Activated CD4-positive, alpha-beta memory T cell treated with anti-CD3 and anti-CD28 coated beads for 36 hours (primary cell): ENCODE measurements around the gene TRIM44. TPM values are rescaled to one million over a fixed set of nuclear protein-coding genes. Genes with fewer than 3 reads are reported as not detected.

Source experiments
- CTCF ChIA-PET: fragments of 350-600 bp; sonication (Branson Sonifier 250); formaldehyde crosslinking; loops from one replicate; lab custom pipeline; 2021; ENCODE audit warnings: antibody characterized with exemption, inconsistent platforms; lab: Charles Lee
- POLR2A ChIA-PET: fragments of 350-600 bp; sonication (Branson Sonifier 250); formaldehyde crosslinking; loops from one replicate; lab custom pipeline; 2021; ENCODE audit warnings: antibody characterized with exemption; lab: Charles Lee
- DNase-seq: peaks from one replicate; pipeline ENCODE4 v3.0.0-alpha.2; 2020
- H3K27ac Mint-ChIP-seq: one replicate; pipeline ENCODE4 v1.8.0; 2021; ENCODE audit warnings: mixed read lengths
- H3K27me3 Mint-ChIP-seq: one replicate; pipeline ENCODE4 v1.8.0; 2021; ENCODE audit warnings: mixed read lengths
- H3K36me3 Mint-ChIP-seq: one replicate; pipeline ENCODE4 v1.8.0; 2021; ENCODE audit warnings: mixed read lengths
- H3K4me1 Mint-ChIP-seq: one replicate; pipeline ENCODE4 v1.8.0; 2021; ENCODE audit warnings: low read depth, mixed read lengths
- H3K4me3 Mint-ChIP-seq: one replicate; pipeline ENCODE4 v1.8.0; 2021; ENCODE audit warnings: mild to moderate bottlenecking, mixed read lengths
- H3K9me3 Mint-ChIP-seq: one replicate; pipeline ENCODE4 v1.8.0; 2021; ENCODE audit warnings: mixed read lengths
- intact Hi-C: fragments of 100-400 bp; cut with micrococcal nuclease; formaldehyde crosslinking; loops from one replicate; pipeline ENCODE4 v1.15.1; 2023
- total RNA-seq, 2 experiments: library from RNA; stranded (reverse); gene quantifications; one replicate each; pipeline ENCODE4 v1.2.3, GENCODE V29; 2021

The TRIM44 gene, protein sequence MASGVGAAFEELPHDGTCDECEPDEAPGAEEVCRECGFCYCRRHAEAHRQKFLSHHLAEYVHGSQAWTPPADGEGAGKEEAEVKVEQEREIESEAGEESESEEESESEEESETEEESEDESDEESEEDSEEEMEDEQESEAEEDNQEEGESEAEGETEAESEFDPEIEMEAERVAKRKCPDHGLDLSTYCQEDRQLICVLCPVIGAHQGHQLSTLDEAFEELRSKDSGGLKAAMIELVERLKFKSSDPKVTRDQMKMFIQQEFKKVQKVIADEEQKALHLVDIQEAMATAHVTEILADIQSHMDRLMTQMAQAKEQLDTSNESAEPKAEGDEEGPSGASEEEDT
- 10 to 100 TPM; 27.3 to 30.0 TPM for total RNA-seq

DNA sequence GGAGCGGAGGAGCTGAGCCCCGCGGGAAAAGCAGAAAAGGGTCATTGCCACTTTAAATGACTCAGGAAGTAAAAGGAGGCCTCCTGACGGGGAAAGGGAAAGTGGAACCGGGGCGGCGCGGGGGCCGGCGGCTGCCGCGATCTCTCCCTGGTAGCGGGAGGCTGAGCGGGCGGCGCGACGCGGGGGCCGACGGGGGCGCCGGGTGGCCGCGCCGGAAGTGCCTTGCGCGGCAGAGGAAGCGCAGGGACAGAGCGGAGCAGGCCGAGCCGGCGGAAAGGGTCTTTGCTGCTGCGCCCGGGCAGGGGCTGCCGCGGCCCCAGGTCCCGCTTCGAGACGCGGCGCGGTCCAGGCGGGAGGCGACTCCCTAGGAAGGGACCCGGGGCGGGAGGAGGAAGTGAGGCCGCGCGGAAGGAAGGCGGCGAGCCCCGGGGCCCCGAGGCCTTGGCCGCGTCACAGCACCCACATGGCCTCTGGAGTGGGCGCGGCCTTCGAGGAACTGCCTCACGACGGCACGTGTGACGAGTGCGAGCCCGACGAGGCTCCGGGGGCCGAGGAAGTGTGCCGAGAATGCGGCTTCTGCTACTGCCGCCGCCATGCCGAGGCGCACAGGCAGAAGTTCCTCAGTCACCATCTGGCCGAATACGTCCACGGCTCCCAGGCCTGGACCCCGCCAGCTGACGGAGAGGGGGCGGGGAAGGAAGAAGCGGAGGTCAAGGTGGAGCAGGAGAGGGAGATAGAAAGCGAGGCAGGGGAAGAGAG, at the start of gene TRIM44:
Gene TRIM44 (plus strand): TSS at position 127 of the 759 bp plus-strand sequence. CDS start 337 bp downstream, at position 464.
- CTCF ChIA-PET, result interaction anchor here (1.0 kb wide), 1 partner anchor 160 kb away, joined by 4 read pairs; no protein-coding TSS in a partner anchor
- Mint-ChIP-seq H3K4me3 (peak within 1 kb of the TSS; percentile 94), H3K9me3 (peaks cover 30% of the 10 kb centered on the region), H3K27me3 (peaks cover 5% of the 10 kb centered on the region), H3K36me3 (peaks cover 34% of the 10 kb centered on the region), H3K4me1 (peaks cover 43% of the 10 kb centered on the region), H3K27ac (peak within 1 kb of the TSS; percentile 94)
- DNase-seq, result peak; percentile 91
- intact Hi-C loops, result loop anchor here (1.0 to 10.0 kb wide), 6 partner anchors 44 to 846 kb away; no protein-coding TSS in a partner anchor
- POLR2A ChIA-PET, result interaction anchor here (1.4 kb wide), 1 partner anchor 847 kb away, joined by 3 read pairs; the partner anchor contains the start of gene TRAF6

DNA sequence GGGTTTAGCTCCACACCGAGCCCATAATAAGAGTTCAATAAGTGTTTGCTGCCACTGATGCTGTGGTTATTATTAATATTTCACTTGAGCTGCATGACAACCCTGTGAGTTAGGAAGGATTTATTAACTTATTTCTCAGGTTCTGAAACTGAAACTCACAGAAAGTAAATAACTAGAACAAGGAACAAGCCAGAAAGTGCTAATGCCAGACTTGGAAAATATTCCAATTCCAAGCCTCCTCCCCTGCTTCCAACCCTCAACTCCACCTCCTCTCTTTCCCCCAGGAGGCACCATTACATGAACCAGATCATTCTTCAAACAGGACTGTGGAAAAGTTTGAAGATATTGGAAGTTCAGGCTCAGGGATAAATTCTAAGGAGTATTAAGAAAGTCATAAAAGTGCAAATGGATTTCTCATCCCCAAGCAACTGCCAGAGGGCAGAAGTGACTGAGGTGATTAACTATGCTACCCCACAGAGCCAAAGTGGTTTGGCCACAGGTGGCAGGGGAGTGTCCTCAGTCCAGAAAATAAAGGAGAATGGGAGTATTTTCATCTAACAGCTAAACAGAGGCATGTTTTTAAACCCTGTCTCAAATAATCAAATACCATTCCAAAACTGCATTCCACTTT, 47.5 kb upstream of the TRIM44 start:
- Mint-ChIP-seq H3K27me3 (peaks cover 54% of the 10 kb centered on the region), H3K9me3 (no peaks in the 10 kb centered on the region), H3K4me3 (no peak overlapping the region), H3K36me3 (no peaks in the 10 kb centered on the region), H3K27ac (no peak overlapping the region), H3K4me1 (peaks cover 12% of the 10 kb centered on the region)
- ChIA-PET CTCF (interaction anchor here (0.7 to 5.5 kb wide), 16 partner anchors 9 to 659 kb away, joined by 3 to 52 read pairs (median 4); no protein-coding TSS in a partner anchor), POLR2A (no interaction called here)
- no peak for DNase-seq
- intact Hi-C loops, result loop anchor here (5.0 to 10.0 kb wide), 2 partner anchors 437 to 890 kb away; no protein-coding TSS in a partner anchor

DNA sequence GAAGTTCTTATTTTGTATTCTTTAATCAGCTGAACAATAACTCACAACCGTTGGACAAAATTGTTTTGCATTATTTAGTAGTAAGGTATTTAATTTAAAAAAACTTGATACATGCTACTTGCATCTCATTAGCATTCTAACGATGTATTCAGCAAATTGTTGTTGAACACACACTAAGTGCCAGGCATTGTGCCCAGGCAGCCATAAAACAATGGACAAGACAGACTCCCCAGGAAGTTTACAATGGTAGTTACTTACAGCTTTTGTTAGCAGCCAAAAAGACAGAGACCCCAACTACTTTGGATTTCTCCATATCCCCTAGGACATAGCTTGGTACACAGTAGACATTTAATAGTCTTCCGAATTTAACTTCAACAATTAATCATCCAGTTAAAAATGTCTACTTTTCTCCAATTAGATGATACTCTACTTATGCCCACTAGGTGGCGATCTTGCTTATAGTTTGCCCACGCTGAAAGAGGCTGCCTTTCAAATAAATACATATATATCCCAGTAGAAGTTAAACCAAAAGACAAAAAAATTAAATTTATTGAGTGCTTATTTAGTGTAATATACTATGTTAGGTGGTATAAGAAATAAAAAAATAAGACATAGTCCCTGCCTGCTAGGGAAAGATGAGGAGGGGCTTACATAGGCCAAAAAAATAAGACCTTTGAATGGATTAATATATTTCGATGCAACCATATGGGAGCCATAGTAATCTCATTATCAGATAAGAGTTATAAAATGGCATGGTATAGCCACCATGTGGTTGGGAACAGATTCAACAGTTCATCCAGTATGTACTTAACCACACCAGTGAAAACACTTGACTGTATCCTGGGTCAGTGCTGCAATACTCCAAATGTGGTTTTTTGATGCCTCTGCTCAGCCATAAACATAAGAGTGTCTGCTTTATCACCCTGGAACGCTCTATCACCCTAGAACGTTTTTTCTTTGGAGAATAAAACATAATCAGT, 46.4 kb upstream of the TRIM44 start:
- Mint-ChIP-seq H3K36me3 (no peaks in the 10 kb centered on the region), H3K27me3 (peaks cover 54% of the 10 kb centered on the region), H3K4me3 (no peak overlapping the region), H3K27ac (no peak overlapping the region), H3K4me1 (peaks cover 12% of the 10 kb centered on the region), H3K9me3 (no peaks in the 10 kb centered on the region)
- intact Hi-C loops, result loop anchor here (1.0 to 10.0 kb wide), 7 partner anchors 205 to 1131 kb away; no protein-coding TSS in a partner anchor
- POLR2A ChIA-PET, result no interaction called here
- CTCF ChIA-PET, result interaction anchor here (0.7 to 5.5 kb wide), 23 partner anchors 9 to 877 kb away, joined by 3 to 52 read pairs (median 3); no protein-coding TSS in a partner anchor
- no peak for DNase-seq

DNA sequence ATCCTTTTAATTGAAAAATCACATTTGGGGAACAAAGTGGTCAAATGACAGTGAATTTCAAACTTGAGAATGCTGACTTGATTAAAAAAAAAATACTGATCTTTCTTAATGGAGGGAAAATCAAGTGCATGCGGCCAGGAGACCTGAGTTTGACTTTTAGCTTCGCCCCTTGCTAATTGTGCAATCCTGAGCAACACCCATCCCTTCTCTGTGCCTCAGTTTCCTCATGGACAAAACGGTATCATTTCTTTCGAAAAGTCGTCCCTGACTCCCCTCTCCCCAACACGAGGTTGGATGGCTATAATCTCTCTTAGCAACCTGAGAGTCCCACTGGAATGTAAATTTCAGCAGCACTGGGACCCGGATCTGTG, 45.3 kb upstream of the TRIM44 start:
- H3K4me3 Mint-ChIP-seq, result peak overlapping the region; percentile 58
- ChIA-PET POLR2A (no interaction called here), CTCF (interaction anchor here (0.7 to 3.5 kb wide), 5 partner anchors 20 to 649 kb away, joined by 3 to 19 read pairs (median 3); no protein-coding TSS in a partner anchor)
- H3K27ac Mint-ChIP-seq, result no peak overlapping the region
- H3K4me1 Mint-ChIP-seq, result peaks cover 12% of the 10 kb centered on the region
- no peaks in the 10 kb centered on the region for H3K9me3 Mint-ChIP-seq
- intact Hi-C loops, result loop anchor here (2.0 to 10.0 kb wide), 3 partner anchors 435 to 1130 kb away; no protein-coding TSS in a partner anchor
- no peak for DNase-seq
- H3K27me3 Mint-ChIP-seq, result peaks cover 57% of the 10 kb centered on the region
- no peaks in the 10 kb centered on the region for H3K36me3 Mint-ChIP-seq

DNA sequence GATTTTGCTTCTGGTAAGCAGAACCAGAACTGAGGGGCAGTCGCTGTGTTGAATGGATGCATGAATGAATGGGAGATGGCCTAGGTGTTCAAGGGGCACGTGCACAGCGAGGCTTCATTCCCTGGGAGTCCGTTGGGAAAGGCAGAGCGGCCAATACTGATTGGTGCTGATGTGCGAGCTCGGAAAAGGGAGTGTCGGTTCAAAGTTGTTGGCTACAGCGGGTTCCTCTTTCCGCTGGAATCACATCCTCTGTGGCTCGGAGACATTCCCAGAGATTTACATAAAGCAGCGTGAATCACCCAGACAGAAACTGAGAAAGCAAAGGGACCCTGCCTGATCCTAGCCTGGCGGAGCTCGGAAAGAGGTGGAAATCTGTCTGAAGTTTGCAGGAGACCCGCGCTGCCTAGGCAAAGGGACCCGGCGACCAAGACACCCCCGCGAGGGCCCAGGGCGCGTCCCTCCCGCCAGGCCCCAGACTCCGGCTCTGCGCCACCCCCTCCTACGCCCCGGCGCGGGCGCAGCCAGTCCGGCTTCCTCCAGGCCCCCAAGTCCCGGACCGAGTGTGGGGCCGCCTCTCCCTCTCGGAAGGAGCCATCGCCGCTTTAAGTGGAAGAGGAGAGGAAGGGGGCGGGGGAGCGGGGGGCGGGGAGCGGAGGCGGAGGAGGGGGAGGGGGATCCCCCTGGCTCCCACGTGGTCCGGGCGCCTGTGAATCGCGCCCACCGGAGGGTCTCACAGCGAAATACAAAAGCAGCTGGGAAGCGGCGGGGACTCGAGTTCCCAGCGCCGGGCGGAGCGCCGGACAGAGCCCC, 44.7 kb upstream of the TRIM44 start, which contains the start of gene FJX1:
Gene FJX1 (plus strand): TSS at position 774 of the 810 bp plus-strand sequence. CDS start 177 bp downstream, outside the sequence.
- POLR2A ChIA-PET, result no interaction called here
- DNase-seq, result peak; percentile 30
- intact Hi-C loops, result loop anchor here (2.0 to 10.0 kb wide), 3 partner anchors 434 to 1129 kb away; no protein-coding TSS in a partner anchor
- Mint-ChIP-seq H3K9me3 (no peaks in the 10 kb centered on the region), H3K4me3 (peak within 1 kb of the TSS; percentile 58), H3K27ac (no peak within 1 kb of the TSS), H3K36me3 (no peaks in the 10 kb centered on the region), H3K27me3 (peaks cover 58% of the 10 kb centered on the region), H3K4me1 (peaks cover 12% of the 10 kb centered on the region)
- CTCF ChIA-PET, result interaction anchor here (0.6 to 3.5 kb wide), 8 partner anchors 14 to 861 kb away, joined by 3 to 19 read pairs (median 3); no protein-coding TSS in a partner anchor

DNA sequence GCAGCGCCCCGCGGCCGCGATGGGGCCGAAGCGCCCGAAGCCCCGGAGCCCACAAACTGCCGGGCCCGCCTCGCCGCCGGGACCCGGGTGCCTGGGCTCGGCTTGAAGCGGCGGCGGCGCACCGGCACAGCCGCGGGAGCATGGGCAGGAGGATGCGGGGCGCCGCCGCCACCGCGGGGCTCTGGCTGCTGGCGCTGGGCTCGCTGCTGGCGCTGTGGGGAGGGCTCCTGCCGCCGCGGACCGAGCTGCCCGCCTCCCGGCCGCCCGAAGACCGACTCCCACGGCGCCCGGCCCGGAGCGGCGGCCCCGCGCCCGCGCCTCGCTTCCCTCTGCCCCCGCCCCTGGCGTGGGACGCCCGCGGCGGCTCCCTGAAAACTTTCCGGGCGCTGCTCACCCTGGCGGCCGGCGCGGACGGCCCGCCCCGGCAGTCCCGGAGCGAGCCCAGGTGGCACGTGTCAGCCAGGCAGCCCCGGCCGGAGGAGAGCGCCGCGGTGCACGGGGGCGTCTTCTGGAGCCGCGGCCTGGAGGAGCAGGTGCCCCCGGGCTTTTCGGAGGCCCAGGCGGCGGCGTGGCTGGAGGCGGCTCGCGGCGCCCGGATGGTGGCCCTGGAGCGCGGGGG, 44.0 kb upstream of the TRIM44 start:
- no peaks in the 10 kb centered on the region for H3K9me3 Mint-ChIP-seq
- H3K4me1 Mint-ChIP-seq, result peaks cover 12% of the 10 kb centered on the region
- peak; percentile 27 for DNase-seq
- intact Hi-C loops, result loop anchor here (1.0 to 10.0 kb wide), 3 partner anchors 44 to 886 kb away; partner anchors contain the start of gene TRIM44
- peaks cover 58% of the 10 kb centered on the region for H3K27me3 Mint-ChIP-seq
- peak overlapping the region; percentile 37 for H3K4me3 Mint-ChIP-seq
- no peaks in the 10 kb centered on the region for H3K36me3 Mint-ChIP-seq
- CTCF ChIA-PET, result interaction anchor here (0.6 to 3.5 kb wide), 6 partner anchors 14 to 860 kb away, joined by 3 to 19 read pairs (median 5); no protein-coding TSS in a partner anchor
- POLR2A ChIA-PET, result interaction anchor here (0.8 kb wide), 1 partner anchor 40 kb away, joined by 3 read pairs; no protein-coding TSS in a partner anchor
- H3K27ac Mint-ChIP-seq, result no peak overlapping the region

DNA sequence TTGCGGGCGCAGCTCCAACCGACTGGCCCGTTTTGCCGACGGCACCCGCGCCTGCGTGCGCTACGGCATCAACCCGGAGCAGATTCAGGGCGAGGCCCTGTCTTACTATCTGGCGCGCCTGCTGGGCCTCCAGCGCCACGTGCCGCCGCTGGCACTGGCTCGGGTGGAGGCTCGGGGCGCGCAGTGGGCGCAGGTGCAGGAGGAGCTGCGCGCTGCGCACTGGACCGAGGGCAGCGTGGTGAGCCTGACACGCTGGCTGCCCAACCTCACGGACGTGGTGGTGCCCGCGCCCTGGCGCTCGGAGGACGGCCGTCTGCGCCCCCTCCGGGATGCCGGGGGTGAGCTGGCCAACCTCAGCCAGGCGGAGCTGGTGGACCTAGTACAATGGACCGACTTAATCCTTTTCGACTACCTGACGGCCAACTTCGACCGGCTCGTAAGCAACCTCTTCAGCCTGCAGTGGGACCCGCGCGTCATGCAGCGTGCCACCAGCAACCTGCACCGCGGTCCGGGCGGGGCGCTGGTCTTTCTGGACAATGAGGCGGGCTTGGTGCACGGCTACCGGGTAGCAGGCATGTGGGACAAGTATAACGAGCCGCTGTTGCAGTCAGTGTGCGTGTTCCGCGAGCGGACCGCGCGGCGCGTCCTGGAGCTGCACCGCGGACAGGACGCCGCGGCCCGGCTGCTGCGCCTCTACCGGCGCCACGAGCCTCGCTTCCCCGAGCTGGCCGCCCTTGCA, 43.3 kb upstream of the TRIM44 start:
- Mint-ChIP-seq H3K27me3 (peaks cover 54% of the 10 kb centered on the region), H3K4me1 (peaks cover 12% of the 10 kb centered on the region), H3K36me3 (no peaks in the 10 kb centered on the region), H3K4me3 (peak overlapping the region; percentile 49), H3K27ac (no peak overlapping the region), H3K9me3 (no peaks in the 10 kb centered on the region)
- intact Hi-C loops, result loop anchor here (1.0 to 10.0 kb wide), 3 partner anchors 43 to 886 kb away; partner anchors contain the start of gene TRIM44
- peak; percentile 28 for DNase-seq
- ChIA-PET POLR2A (interaction anchor here (0.8 kb wide), 1 partner anchor 40 kb away, joined by 3 read pairs; no protein-coding TSS in a partner anchor), CTCF (interaction anchor here (2.2 to 3.5 kb wide), 3 partner anchors 203 to 647 kb away, joined by 6 to 19 read pairs (median 14); no protein-coding TSS in a partner anchor)

DNA sequence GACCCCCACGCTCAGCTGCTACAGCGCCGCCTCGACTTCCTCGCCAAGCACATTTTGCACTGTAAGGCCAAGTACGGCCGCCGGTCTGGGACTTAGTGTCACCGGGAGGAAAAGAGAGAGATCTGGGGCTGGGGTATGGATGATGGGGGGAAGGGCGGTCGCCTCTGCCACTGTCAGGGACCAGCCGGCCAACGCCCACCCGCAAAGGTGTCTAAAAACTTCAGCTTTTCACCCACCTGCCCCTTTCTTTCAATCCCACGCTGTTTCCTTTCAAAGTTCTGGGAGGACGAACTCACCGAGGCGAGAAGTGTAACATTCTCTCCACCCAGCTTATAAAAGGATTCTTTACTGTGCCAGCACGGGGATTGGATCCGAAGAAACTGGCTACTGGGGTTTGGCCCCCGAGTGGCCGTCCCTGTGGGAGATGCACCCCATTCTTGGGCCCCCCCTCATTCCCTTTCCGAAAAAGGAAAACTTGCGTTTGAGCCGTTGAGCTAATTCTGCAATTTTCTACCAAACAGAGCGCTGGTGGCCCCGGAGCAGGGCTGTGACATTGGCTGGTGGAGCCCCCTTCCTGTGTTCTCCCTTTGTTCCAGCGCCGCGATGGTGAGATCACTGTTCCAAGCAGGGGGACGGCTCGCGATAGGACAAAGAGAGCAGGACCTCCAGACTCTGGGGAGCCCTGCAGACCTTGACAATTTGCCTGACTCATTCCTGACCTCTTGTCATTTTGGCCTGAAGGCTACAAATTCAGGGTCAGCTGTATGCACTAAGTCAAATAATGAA, 42.5 kb upstream of the TRIM44 start:
- POLR2A ChIA-PET, result no interaction called here
- no peak overlapping the region for H3K27ac Mint-ChIP-seq
- H3K4me1 Mint-ChIP-seq, result peaks cover 12% of the 10 kb centered on the region
- no peak for DNase-seq
- intact Hi-C loops, result loop anchor here (1.0 to 10.0 kb wide), 3 partner anchors 42 to 885 kb away; partner anchors contain the start of gene TRIM44
- H3K27me3 Mint-ChIP-seq, result peaks cover 53% of the 10 kb centered on the region
- CTCF ChIA-PET, result interaction anchor here (2.2 to 3.5 kb wide), 3 partner anchors 202 to 647 kb away, joined by 6 to 19 read pairs (median 14); no protein-coding TSS in a partner anchor
- H3K36me3 Mint-ChIP-seq, result no peaks in the 10 kb centered on the region
- no peaks in the 10 kb centered on the region for H3K9me3 Mint-ChIP-seq
- peak overlapping the region; percentile 49 for H3K4me3 Mint-ChIP-seq
